B cell (primary cell): Measurements from ENCODE around the gene CD209. TPM values are rescaled to one million over a fixed set of nuclear protein-coding genes. Genes with fewer than 3 reads are reported as not detected.
"Not testable (repeated sequence)": the region's sequence is repeated elsewhere in the genome, so short reads cannot be mapped to it uniquely, and the experiment has no call there.

Source experiments
- ATAC-seq: fragments of 200-7000 bp; cut with Tn5 transposase; one replicate; pipeline ENCODE4 v1.10.0; 2021; ENCODE audit warnings: low read depth, mild to moderate bottlenecking, moderate number of reproducible peaks, moderate library complexity
- CTCF ChIA-PET: fragments of 350-600 bp; sonication (Branson Sonifier 250); formaldehyde crosslinking; loops from one replicate; lab custom pipeline; 2021; ENCODE audit warnings: antibody characterized with exemption, inconsistent platforms; lab: Charles Lee
- POLR2A ChIA-PET: fragments of 350-600 bp; sonication (Branson Sonifier 250); formaldehyde crosslinking; loops from one replicate; lab custom pipeline; 2021; ENCODE audit warnings: antibody characterized with exemption; lab: Charles Lee
- DNase-seq: peaks from one replicate; pipeline ENCODE4 v3.0.0; 2013
- H2AFZ ChIP-seq: 2 replicates; pipeline ENCODE4 v1.6.1; 2012; ENCODE audit warnings: mild to moderate bottlenecking, low read depth, low read length; ENCODE audit not compliant: insufficient read depth, poor library complexity, severe bottlenecking
- H3K27ac ChIP-seq, 2 donors: 1 replicate in 1 of 2; 2 replicates in 1 of 2; pipeline ENCODE4 v1.5.1; 2012 to 2013; ENCODE audit warnings: low read length in 2 of 2, mild to moderate bottlenecking in 2 of 2, moderate library complexity in 1 of 2
- H3K27me3 ChIP-seq, 4 experiments: fragments of 200-600 bp in 1 of 4; sonication (generic) in 1 of 4; replicated peaks in 1 of 4; 1 replicate in 2 of 4; 2 replicates in 2 of 4; pipeline versions ENCODE4 v1.6.1 to v1.7.0; 2013 to 2016; ENCODE audit warnings: low read length in 3 of 4, mild to moderate bottlenecking in 2 of 4, mixed read lengths in 1 of 4, moderate library complexity in 1 of 4; ENCODE audit not compliant: insufficient read depth in 4 of 4, control insufficient read depth in 3 of 4; ENCODE audit errors: control extremely low read depth in 1 of 4
- H3K36me3 ChIP-seq, 2 experiments: replicated peaks in 1 of 2; 1 replicate in 1 of 2; 2 replicates in 1 of 2; pipeline versions ENCODE4 v1.6.1 to v1.7.1; 2013; ENCODE audit warnings: low read length in 1 of 2; ENCODE audit not compliant: insufficient read depth in 2 of 2, control insufficient read depth in 1 of 2; ENCODE audit errors: control extremely low read depth in 1 of 2, extremely low read depth in 1 of 2
- H3K4me1 ChIP-seq, 2 donors: fragments of 200-600 bp in 1 of 2; sonication (generic) in 1 of 2; 1 replicate in 1 of 2; 2 replicates in 1 of 2; pipeline versions ENCODE4 v1.5.1 to v1.6.1; 2013 to 2017; ENCODE audit warnings: low read length in 2 of 2; ENCODE audit not compliant: control insufficient read depth in 2 of 2, insufficient read depth in 2 of 2
- H3K4me2 ChIP-seq: replicated peaks from 2 replicates; pipeline ENCODE3; 2012; ENCODE audit warnings: mild to moderate bottlenecking, low read depth, low read length; ENCODE audit not compliant: poor library complexity, severe bottlenecking
- H3K4me3 ChIP-seq, 5 experiments: fragments of 200-600 bp in 1 of 5; sonication (generic) in 1 of 5; 1 replicate in 3 of 5; 2 replicates in 2 of 5; pipeline versions ENCODE4 v1.5.1 to v1.7.0; 2011 to 2016; ENCODE audit warnings: low read length in 4 of 5, mild to moderate bottlenecking in 4 of 5, low read depth in 2 of 5, control low read depth in 1 of 5, moderate library complexity in 1 of 5; ENCODE audit not compliant: insufficient read depth in 1 of 5; ENCODE audit errors: control extremely low read depth in 1 of 5, extremely low read depth in 1 of 5
- H3K79me2 ChIP-seq: fragments of 200-600 bp; sonication (generic); one replicate; pipeline ENCODE4 v1.6.0; 2016; ENCODE audit warnings: low read length; ENCODE audit not compliant: control insufficient read depth, insufficient read depth
- H3K9ac ChIP-seq: fragments of 200-600 bp; sonication (generic); 2 replicates; pipeline ENCODE4 v1.6.1; 2017; ENCODE audit warnings: mild to moderate bottlenecking, low read length, moderate library complexity
- H3K9me3 ChIP-seq, 3 donors: one replicate each; pipeline versions ENCODE4 v1.6.1 to v1.7.1; 2013; ENCODE audit warnings: low read length in 2 of 3; ENCODE audit not compliant: control insufficient read depth in 2 of 3, insufficient read depth in 1 of 3; ENCODE audit errors: control extremely low read depth in 1 of 3
- H4K20me1 ChIP-seq: 2 replicates; pipeline ENCODE4 v1.6.0; 2012; ENCODE audit warnings: mild to moderate bottlenecking, low read length; ENCODE audit not compliant: insufficient read depth, control insufficient read depth, poor library complexity, severe bottlenecking
- H3K27ac Mint-ChIP-seq: one replicate; pipeline ENCODE4 v1.8.0; 2021; ENCODE audit warnings: mixed read lengths
- H3K27me3 Mint-ChIP-seq: one replicate; pipeline ENCODE4 v1.8.0; 2021; ENCODE audit warnings: mixed read lengths
- H3K4me1 Mint-ChIP-seq: one replicate; pipeline ENCODE4 v1.8.0; 2021; ENCODE audit warnings: mixed read lengths
- H3K4me3 Mint-ChIP-seq: one replicate; pipeline ENCODE4 v1.8.0; 2021; ENCODE audit warnings: mixed read lengths
- H3K9me3 Mint-ChIP-seq: one replicate; pipeline ENCODE4 v1.8.0; 2022; ENCODE audit warnings: mixed read lengths; ENCODE audit not compliant: insufficient read depth
- EZH2 ChIP-seq: IDR thresholded peaks from 2 replicates; pipeline ENCODE4 v1.6.1; 2012; ENCODE audit warnings: borderline replicate concordance, low read depth, mild to moderate bottlenecking, moderate library complexity, low read length; ENCODE audit not compliant: insufficient read depth, poor library complexity, severe bottlenecking
- WGBS: methylation state at CpG from one replicate; pipeline ENCODE4 v1.1.5; 2013; ENCODE audit warnings: missing lambda C conversion rate; ENCODE audit not compliant: insufficient coverage; 5-methylcytosine and 5-hydroxymethylcytosine counted together
- intact Hi-C: fragments of 100-400 bp; cut with micrococcal nuclease; formaldehyde crosslinking; loops from one replicate; pipeline ENCODE4 v1.10.0; 2022
- polyA plus RNA-seq: library from polyadenylated mRNA; depleted of rRNA; stranded (reverse); fragments of >200 nt; gene quantifications from 2 replicates; pipeline ENCODE4 v1.2.3, GENCODE V29; 2012
- total RNA-seq, 2 donors: library from RNA; stranded (reverse); fragments of 120-200 nt in 1 of 2; gene quantifications; 1 replicate in 1 of 2; 2 replicates in 1 of 2; pipeline versions ENCODE4 v1.2.3 to v1.2.4, GENCODE V29; 2013 to 2022
- TF ChIP-seq, protein P1 (sequence below): fragments of 200-600 bp; IDR thresholded peaks from one replicate; pipeline ENCODE4 v1.8.0; 2022; ENCODE audit warnings: antibody characterized with exemption, mild to moderate bottlenecking

The CD209 gene
- total and polyA plus RNA-seq, 2 donors (not counting 1 experiment from before 2014, with no cell fraction given) = 0.10 TPM; not detected in 1

DNA sequence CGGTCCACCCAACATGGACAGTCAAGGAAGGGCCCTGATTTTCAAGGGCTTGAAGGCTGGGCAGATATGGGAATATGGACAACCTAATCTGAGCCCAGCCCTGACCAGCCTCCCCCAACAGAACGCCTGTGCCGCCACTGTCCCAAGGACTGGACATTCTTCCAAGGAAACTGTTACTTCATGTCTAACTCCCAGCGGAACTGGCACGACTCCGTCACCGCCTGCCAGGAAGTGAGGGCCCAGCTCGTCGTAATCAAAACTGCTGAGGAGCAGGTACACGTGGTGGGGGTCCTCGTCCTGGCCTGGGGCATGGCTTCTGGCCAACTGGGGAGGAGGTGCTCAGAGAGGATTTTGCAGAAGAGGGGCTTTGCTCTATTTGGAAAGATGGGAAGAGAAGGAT is 19.2 kb upstream of the CD209 start:
- H3K4me1 Mint-ChIP-seq = peaks cover 13% of the 10 kb centered on the region
- TF ChIP-seq, protein P1, sequence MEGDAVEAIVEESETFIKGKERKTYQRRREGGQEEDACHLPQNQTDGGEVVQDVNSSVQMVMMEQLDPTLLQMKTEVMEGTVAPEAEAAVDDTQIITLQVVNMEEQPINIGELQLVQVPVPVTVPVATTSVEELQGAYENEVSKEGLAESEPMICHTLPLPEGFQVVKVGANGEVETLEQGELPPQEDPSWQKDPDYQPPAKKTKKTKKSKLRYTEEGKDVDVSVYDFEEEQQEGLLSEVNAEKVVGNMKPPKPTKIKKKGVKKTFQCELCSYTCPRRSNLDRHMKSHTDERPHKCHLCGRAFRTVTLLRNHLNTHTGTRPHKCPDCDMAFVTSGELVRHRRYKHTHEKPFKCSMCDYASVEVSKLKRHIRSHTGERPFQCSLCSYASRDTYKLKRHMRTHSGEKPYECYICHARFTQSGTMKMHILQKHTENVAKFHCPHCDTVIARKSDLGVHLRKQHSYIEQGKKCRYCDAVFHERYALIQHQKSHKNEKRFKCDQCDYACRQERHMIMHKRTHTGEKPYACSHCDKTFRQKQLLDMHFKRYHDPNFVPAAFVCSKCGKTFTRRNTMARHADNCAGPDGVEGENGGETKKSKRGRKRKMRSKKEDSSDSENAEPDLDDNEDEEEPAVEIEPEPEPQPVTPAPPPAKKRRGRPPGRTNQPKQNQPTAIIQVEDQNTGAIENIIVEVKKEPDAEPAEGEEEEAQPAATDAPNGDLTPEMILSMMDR = no peak
- no peak for TF ChIP-seq EZH2
- peaks cover 40% of the 10 kb centered on the region for H3K27me3 Mint-ChIP-seq
- H3K4me3 Mint-ChIP-seq = no peak overlapping the region
- Histone ChIP-seq H3K9me3 (peaks cover 0 to 1% (median 0%) of the 10 kb centered on the region in 3 donors), H3K4me1 (peaks cover 6 to 10% of the 10 kb centered on the region in 2 donors), H3K27ac (no peak overlapping the region), H3K4me2 (no peak overlapping the region), H2AFZ (no peak overlapping the region), H3K4me3 (no peak overlapping the region), H4K20me1 (no peaks in the 10 kb centered on the region), H3K79me2 (no peaks in the 10 kb centered on the region), H3K27me3 (peaks cover 0 to 11% (median 1%) of the 10 kb centered on the region in 4 experiments), H3K9ac (no peak overlapping the region), H3K36me3 (no peaks in the 10 kb centered on the region)
- intact Hi-C loops = no loop called here
- H3K27ac Mint-ChIP-seq = no peak overlapping the region
- DNase-seq = no peak
- ChIA-PET CTCF (no interaction called here), POLR2A (no interaction called here)
- no peaks in the 10 kb centered on the region for H3K9me3 Mint-ChIP-seq
- ATAC-seq = no peak
- 88% methylated on average over 9 of the region's 11 CpGs for WGBS

DNA sequence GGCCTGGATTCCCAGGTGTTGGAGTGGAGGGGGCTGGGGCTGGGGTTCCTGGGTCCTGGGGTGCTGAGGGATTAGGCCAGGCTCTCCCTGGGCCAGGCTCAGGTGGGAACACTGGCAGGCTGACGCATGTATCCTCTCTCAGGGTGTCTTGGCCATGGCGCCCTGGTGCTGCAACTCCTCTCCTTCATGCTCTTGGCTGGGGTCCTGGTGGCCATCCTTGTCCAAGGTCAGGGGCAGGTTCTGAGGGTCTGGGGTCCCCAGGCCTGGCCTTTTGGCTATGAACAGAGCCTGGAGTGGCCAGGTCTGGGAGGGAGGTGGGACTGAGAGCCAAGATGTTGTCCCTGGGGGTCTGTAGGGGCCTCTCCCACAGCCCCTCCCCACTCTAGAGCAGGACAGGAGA is 17.7 kb upstream of the CD209 start:
- CTCF ChIA-PET, H3K4me3 Mint-ChIP-seq, ATAC-seq, H3K4me1 ChIP-seq, H3K27ac ChIP-seq, H3K27ac Mint-ChIP-seq, intact Hi-C loops, H3K79me2 ChIP-seq, H3K4me3 ChIP-seq, H2AFZ ChIP-seq, DNase-seq, H3K36me3 ChIP-seq, H3K9ac ChIP-seq, POLR2A ChIA-PET, H3K9me3 ChIP-seq, H4K20me1 ChIP-seq, H3K4me2 ChIP-seq, H3K9me3 Mint-ChIP-seq: not testable (repeated sequence)
- peaks cover 13% of the 10 kb centered on the region for H3K4me1 Mint-ChIP-seq
- peaks cover 0 to 15% (median 4%) of the 10 kb centered on the region in 4 experiments for H3K27me3 ChIP-seq
- 93% methylated on average over 2 of the region's 2 CpGs for WGBS
- H3K27me3 Mint-ChIP-seq = peaks cover 36% of the 10 kb centered on the region

DNA sequence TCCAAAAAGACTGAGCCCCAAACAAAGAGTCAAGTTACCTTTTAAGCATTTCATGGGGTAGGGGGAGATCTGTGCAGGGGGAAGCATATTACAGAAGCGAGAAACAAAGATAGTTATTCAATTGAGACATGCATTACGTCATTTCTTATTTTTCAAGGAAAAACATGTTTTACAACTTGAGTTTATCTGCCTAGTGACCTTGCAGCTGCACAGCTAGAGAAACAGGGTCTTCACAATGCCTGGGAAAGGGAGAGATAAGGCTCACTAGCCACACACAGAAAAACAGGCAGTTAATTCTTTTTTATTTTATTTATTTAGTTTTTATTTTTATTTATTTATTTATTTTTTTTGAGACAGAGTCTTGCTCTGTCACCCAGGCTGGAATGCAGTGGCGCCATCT is 16.8 kb upstream of the CD209 start:
- H3K4me3 ChIP-seq, DNase-seq, POLR2A ChIA-PET, intact Hi-C loops, H3K36me3 ChIP-seq, ATAC-seq, H4K20me1 ChIP-seq, H3K9me3 Mint-ChIP-seq, H2AFZ ChIP-seq, H3K4me1 ChIP-seq, H3K27ac Mint-ChIP-seq, H3K4me2 ChIP-seq, H3K79me2 ChIP-seq, H3K9ac ChIP-seq, H3K27ac ChIP-seq: not testable (repeated sequence)
- Histone ChIP-seq H3K27me3 (peaks cover 0 to 15% (median 4%) of the 10 kb centered on the region in 4 experiments), H3K9me3 (peaks cover 5 to 11% (median 8%) of the 10 kb centered on the region in 3 donors)
- peak overlapping the region; percentile 15 for H3K4me3 Mint-ChIP-seq
- H3K27me3 Mint-ChIP-seq = peaks cover 29% of the 10 kb centered on the region
- no CpG with 5 or more reads among the region's 3 CpGs for whole genome bisulfite sequencing
- CTCF ChIA-PET = interaction anchor here (1.0 kb wide), 1 partner anchor 83 kb away, joined by 3 read pairs; the partner anchor contains the start of gene TRAPPC5
- H3K4me1 Mint-ChIP-seq = peaks cover 13% of the 10 kb centered on the region
